GM19438 (cell line): Measurements from ENCODE around the gene LCN6.
"Not testable (repeated sequence)": the region's sequence is repeated elsewhere in the genome, so short reads cannot be mapped to it uniquely, and the experiment has no call there.

Experiments
- ATAC-seq: cut with Tn5 transposase; IDR thresholded peaks from one replicate; pipeline ENCODE4 v1.9.1; 2021; ENCODE audit warnings: low read depth; ENCODE audit not compliant: unreplicated experiment

LCN6 gene

GRCh38 chr9:136748201-136748600 is at the start of gene LCN6:
TSS of gene LCN6 (minus strand) at chr9:136748525. CDS start at chr9:136748483, 42 bp downstream.
- no peak for ATAC-seq

DNA sequence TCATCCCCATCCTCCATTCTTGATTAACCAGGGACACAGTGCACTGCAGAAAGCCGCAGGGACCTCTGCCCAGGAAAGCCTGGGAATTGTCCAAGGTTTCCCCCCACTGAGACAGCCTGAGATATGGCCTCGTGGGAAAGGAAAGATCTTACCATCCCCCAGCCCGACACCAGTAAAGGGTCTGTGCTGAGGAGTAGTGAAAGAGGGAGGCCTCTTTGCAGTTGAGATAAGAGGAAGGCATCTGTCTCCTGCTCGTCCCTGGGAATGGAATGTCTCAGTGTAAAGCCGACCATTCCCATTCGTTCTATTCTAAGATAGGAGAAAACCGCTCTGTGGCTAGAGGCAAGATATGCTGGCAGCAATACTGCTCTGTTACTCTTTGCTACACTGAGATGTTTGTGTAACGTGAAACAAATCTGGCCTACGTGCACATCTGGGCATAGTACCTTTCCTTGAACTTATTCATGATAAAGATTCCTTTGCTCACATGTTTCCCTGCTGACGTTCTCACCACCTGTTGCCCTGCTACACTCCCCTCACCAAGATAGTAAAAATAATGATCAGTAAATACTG is 48.5 kb upstream of the LCN6 start:
- ATAC-seq: not testable (repeated sequence)

GRCh38 chr9:136796238-136796774 is 48.0 kb upstream of the LCN6 start, which contains the start of gene CCDC183:
TSS of gene CCDC183 (plus strand) at chr9:136796338. CDS start at chr9:136796398, 60 bp downstream.
- ATAC-seq: no peak

DNA sequence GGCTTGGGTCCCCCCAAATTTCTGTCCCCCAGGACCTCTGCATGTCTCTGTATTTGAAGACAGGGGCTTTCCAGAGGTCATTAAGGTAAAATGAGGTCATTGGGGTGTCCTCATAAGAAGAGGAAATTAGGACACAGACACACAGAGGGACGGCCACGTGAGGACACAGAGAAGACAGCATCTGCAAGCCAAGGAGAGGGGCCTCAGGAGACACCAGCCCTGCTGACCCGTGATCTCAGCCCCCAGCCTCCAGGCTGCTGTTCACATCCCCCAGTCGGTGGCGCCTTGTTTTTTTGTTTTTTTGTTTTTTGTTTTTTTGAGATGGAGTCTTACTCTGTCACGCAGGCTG is 46.6 kb upstream of the LCN6 start:
- ATAC-seq: no peak

DNA sequence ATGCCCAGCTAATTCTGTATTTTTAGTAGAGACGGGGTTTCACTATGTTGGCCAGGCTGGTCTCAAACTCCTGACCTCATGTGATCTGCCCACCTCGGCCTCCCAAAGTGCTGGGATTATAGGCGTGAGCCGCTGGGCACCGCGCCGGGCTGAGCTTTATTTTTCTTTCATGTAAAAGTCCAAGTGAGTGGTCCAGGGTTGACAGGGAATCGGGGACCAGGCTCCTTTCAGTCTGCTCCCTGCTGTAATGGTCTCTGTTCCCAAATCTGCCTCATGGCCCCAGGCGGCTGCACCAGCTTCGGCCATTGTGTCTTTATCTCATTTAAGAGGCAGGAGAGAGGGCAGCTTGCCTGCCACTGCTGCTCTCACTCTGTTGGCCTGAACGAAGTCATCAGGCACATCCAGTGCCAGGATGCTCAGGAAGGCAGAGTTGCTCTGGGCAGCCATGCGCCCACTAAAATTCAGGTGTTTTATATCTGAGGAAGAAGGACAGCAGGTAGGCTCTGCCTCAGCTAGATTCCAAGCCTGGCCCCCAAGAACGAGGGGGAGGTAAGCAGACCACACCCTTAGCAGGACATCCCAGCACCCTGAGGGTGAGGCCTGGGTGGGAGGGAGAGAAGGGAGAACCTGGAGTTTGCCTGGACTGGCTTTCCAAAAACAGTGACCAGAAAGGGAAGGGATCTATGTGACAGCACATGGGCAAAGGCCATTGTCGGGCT is 46.1 kb upstream of the LCN6 start:
- no peak for ATAC-seq

DNA sequence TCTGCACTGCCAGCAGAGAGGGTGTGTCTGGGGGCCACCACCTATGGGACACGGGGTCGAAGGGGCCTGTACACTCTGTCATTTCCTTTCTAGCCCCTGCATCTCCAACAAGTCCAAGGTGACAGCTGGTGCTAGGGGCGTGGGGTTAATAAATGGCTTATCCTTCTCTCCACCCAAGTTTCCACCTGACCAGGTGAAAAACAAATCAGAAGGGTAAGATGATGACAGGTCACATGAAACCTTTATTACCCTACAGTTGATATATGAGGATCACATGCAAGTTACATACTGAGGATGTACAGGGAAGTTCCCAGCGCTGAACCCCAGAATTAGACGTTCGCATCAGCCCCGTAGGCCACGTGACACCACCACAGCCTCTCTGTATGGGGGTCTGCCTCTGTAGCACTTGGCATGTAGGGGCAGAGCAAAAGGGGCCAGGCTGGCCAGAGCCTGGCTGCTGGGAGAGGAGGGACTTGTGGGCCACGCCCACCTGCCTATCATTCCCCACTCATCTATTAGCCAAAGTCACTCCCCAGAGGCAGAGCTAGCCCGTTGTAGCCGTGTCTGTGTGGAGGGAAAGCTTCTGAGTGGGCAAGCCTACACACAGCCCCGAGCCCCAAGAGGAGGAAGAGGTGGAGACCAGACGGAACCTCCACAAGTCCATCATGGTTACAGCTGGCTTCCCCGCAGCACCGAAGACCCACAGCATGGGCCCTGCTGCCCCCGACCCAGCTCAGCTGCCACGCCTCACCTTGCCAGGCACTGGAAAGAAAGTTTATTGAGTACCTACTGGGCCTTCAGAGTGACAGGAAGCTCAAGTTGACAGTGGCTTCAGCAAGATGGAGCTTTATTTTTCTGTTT is 45.0 kb upstream of the LCN6 start:
- ATAC-seq: no peak

- no peak for ATAC-seq
Measured at GRCh38 chr9:136792321-136793085, 44.2 kb upstream of the LCN6 start.

DNA sequence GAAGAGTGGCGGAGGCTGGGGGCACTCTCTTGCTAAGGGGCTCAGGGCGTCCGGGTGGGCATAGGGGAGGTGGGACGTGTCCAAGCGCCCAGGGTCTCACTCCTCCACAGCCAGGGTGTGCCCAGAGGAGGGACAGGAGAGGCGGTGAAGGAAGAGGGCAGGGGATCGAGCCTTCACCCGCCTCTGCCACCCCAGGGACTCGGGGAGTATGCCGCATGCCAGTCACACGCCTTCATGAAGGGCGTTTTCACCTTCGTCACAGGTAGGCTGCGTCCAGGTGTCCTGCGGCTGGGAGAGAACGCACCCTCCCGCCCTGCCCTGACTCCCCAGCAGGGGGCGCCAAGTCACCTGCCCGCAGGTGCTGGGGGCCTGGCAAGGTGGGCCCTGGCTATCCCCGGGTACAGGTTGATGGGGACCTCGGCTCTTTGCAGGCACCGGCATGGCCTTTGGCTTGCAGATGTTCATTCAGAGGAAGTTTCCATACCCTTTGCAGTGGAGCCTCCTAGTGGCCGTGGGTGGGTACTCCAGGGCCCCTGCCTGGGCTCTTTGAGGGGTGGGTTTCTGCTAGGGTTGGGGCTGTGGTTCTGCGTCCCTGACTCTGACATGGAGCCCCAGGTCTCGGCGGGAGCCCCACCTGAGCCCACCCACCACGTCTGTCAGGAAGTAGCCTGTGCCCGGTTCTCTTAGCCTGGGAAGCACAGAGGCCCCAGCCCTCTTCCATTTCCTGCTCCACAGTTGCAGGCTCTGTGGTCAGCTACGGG is 43.4 kb upstream of the LCN6 start:
- no peak for ATAC-seq

GRCh38 chr9:136790640-136791515 is 42.6 kb upstream of the LCN6 start, which contains the start of gene TMEM141:
TSS of gene TMEM141 (plus strand) at chr9:136791344. CDS start at chr9:136791371, 27 bp downstream.
- peak; percentile 82 for ATAC-seq

DNA sequence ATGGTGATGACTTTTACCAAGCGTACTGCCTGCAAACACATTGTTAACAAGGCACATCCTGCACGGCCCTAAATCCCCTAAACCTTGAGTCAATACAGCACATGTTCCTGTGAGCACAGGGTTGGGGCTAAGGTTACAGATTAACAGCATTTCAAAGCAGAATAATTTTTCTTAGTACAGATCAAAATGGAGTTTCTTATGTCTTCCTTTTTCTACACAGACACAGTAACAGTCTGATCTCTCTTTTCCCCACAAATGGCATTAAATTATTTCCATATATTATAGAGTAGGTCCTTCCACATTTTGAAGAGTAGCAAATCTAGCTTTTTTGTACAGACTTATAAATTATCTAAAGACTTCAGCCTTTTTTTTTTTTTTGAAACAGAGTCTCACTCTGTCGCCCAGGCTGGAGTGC is 41.2 kb upstream of the LCN6 start:
- no peak for ATAC-seq

- not testable (repeated sequence) for ATAC-seq
Measured at GRCh38 chr9:136788644-136789522, 40.6 kb upstream of the LCN6 start.

- no peak for ATAC-seq
Measured at GRCh38 chr9:136787690-136788400, 39.5 kb upstream of the LCN6 start.

DNA sequence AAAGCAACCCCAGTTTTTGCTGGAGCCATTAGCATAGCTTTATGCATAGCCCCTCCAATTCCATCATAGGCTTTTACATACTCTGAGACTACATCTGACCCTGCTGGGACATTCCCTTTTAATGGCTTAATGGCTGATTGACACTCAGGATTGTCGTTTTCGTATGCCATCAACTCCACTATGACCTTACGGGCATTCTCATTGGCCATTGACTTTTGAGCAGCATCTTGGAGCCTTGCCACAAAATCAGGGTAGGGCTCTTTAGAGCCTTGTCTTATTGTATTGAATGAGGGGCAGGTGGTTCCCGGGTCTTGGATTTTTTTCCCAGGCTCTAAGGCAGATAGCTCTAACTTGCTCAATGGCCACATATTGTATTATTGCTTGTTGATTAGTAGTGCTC is 38.7 kb upstream of the LCN6 start:
- ATAC-seq: not testable (repeated sequence)

- no peak for ATAC-seq
Measured at GRCh38 chr9:136786451-136786850, 38.1 kb upstream of the LCN6 start.

GRCh38 chr9:136785565-136786355 is 37.4 kb upstream of the LCN6 start:
- ATAC-seq: not testable (repeated sequence)

GRCh38 chr9:136784997-136785361 is 36.7 kb upstream of the LCN6 start:
- ATAC-seq: no peak
